ENCODE results near the gene KIRREL3. TPM values are rescaled to one million over a fixed set of nuclear protein-coding genes. Genes with fewer than 3 reads are reported as not detected.

Gene KIRREL3
- total and polyA plus RNA-seq, 2 of the 8 experiments (the other 6 are each of a cell fraction or from before 2014, with no cell fraction given), result 0.29 to 0.32 TPM

DNA sequence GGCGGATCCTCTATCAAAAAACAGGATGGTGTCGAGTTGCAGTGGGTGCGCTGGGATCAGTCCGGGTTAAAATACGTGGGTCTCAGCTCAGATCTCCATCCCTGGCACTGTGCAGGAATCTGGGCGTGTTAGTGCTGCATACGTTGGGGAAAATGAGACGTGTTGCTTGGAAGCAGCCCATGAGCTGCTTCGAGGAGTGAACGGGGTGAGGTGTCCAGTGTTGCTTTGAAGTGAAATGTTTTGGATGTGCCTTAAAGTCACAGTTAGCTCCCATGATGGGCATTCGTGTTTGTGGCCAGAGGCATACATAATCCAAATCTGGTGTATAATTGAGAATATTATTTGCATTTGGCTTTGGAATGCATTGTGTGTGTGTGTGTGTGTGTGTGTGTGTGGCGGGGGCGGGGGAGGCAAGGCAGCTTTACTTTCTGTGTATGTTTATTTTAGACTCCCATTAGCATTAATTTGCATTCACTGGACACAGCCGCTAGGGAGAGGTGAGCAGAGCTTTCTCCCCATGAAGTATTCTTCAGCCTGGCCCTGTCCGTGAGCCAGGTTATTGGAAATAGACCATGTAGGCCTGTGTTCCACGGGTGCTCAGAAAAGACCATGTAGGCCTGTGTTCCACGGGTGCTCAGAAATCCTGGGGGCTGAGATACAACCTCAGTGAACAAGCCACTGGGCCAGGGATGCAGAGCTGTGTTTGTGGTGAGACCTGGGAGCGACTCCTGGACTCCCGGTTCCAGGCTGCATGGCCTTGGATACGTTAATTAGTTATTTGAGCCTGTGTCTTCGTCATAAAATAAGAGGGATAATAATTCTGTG, 510.5 kb downstream of the KIRREL3 start (continued):
- TF ChIP-seq HDAC2 (IDR thresholded peaks at IDR 0.05; ENCODE audit: borderline replicate concordance in 1 of 2, low read depth in 2 of 2, low read length in 2 of 2) (no peak), CBX5 (IDR thresholded peaks at IDR 0.05; ENCODE audit: low read depth, low read length) (no peak), JUN (IDR thresholded peaks at IDR 0.05; ENCODE audit: low read depth, low read length) (no peak), POLR2A (IDR thresholded peaks at IDR 0.05; ENCODE audit: control extremely low read depth in 1 of 2, low read depth in 2 of 2, low read length in 2 of 2) (no peak), RFX5 (IDR thresholded peaks at IDR 0.05; ENCODE audit: borderline replicate concordance, low read depth, low read length) (no peak), SUZ12 (IDR thresholded peaks at IDR 0.05; ENCODE audit: low read length) (no peak), SIN3A (conservative IDR thresholded peaks at IDR 0.05 in 1 of 2, IDR thresholded peaks at IDR 0.05 in 1 of 2; ENCODE audit: low read depth in 1 of 2, low read length in 2 of 2) (no peak)
- TF ChIP-seq, protein P1, sequence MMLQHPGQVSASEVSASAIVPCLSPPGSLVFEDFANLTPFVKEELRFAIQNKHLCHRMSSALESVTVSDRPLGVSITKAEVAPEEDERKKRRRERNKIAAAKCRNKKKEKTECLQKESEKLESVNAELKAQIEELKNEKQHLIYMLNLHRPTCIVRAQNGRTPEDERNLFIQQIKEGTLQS (IDR thresholded peaks at IDR 0.05; ENCODE audit: insufficient read depth, low read depth, low read length), result no peak
- TF ChIP-seq, protein P2, sequence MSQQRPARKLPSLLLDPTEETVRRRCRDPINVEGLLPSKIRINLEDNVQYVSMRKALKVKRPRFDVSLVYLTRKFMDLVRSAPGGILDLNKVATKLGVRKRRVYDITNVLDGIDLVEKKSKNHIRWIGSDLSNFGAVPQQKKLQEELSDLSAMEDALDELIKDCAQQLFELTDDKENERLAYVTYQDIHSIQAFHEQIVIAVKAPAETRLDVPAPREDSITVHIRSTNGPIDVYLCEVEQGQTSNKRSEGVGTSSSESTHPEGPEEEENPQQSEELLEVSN (IDR thresholded peaks at IDR 0.05), result no peak

All from H1 (cell line).